Right cardiac atrium (tissue), 5 donors: Measurements from ENCODE around the gene TOMM5. TPM values are rescaled to one million over a fixed set of nuclear protein-coding genes. Genes with fewer than 3 reads are reported as not detected.
"Not testable (repeated sequence)": the region's sequence is repeated elsewhere in the genome, so short reads cannot be mapped to it uniquely, and the experiment has no call there.

ENCODE experiments used
- ATAC-seq, 2 donors: fragments of 200-7000 bp; cut with Tn5 transposase; one replicate each; pipeline versions ENCODE4 v1.8.0 to v1.9.1; 2020; ENCODE audit warnings: moderate library complexity in 2 of 2, mild to moderate bottlenecking in 1 of 2
- DNase-seq, 3 donors: peaks; one replicate each; pipeline ENCODE4 v3.0.0-alpha.2; 2020
- H3K27ac ChIP-seq: one replicate; pipeline ENCODE4 v1.5.1; 2013; ENCODE audit warnings: mild to moderate bottlenecking, low read length, control low read depth, moderate library complexity
- H3K27me3 ChIP-seq: one replicate; pipeline ENCODE4 v1.6.1; 2013; ENCODE audit not compliant: control insufficient read depth, insufficient read depth
- H3K4me1 ChIP-seq: one replicate; pipeline ENCODE4 v1.6.1; 2013; ENCODE audit warnings: low read length; ENCODE audit not compliant: control insufficient read depth, insufficient read depth
- H3K4me3 ChIP-seq: one replicate; pipeline ENCODE4 v1.5.1; 2013; ENCODE audit warnings: low read length, control low read depth
- H3K9me3 ChIP-seq: one replicate; pipeline ENCODE4 v1.6.1; 2013; ENCODE audit warnings: low read length; ENCODE audit not compliant: control insufficient read depth
- WGBS: extraction: QIAGEN DNeasy Blood & Tissue Kit; methylation state at CpG from one replicate; pipeline ENCODE4 v1.1.7; 2013; 5-methylcytosine and 5-hydroxymethylcytosine counted together
- intact Hi-C, 4 donors: fragments of 100-400 bp; cut with DNase I; formaldehyde crosslinking; loops; one replicate each; pipeline versions ENCODE4 v1.11.0 to v1.14.0; 2022 to 2023
- polyA plus RNA-seq: library from polyadenylated mRNA; stranded (reverse); fragments of 200-250 nt; gene quantifications from one replicate; pipeline ENCODE4 v1.2.3, GENCODE V29; 2013
- total RNA-seq, 4 donors: library from RNA; stranded (reverse); fragmentation: NEBNext Ultra II Directional; extraction: Animal tissue kit (Norgen Biotek cat#: 25700); gene quantifications; one replicate each; pipeline ENCODE4 v1.2.1, GENCODE V29; 2021
- donor health status: healthy with polysubstance abuse.
- donor health status: DM: no; HTN: yes; CAD: no.
- donor health status: DM: no; HTN: no; CAD: no.
- donor health status: DM: no; HTN: yes; CAD: no; lungs with severe emphysema.
- donor health status: DM: yes; HTN: yes; CAD: no.

The TOMM5 gene
- total and polyA plus RNA-seq, 5 donors, result 53.4 to 111 (median 60.1) TPM

GRCh38 chr9:37611014-37611413 lies 18.6 kb upstream of the TOMM5 start:
- H3K27me3 ChIP-seq, result no peaks in the 10 kb centered on the region
- no peaks in the 10 kb centered on the region for H3K4me1 ChIP-seq
- WGBS, result 67% methylated on average over 6 of the region's 6 CpGs
- ATAC-seq (no peak), DNase-seq (no peak)
- no peak overlapping the region for H3K27ac ChIP-seq
- no peaks in the 10 kb centered on the region for H3K9me3 ChIP-seq
- intact Hi-C loops, result no loop called here
- H3K4me3 ChIP-seq, result no peak overlapping the region

- no peak for DNase-seq
- Histone ChIP-seq H3K27me3 (no peaks in the 10 kb centered on the region), H3K4me1 (no peaks in the 10 kb centered on the region), H3K9me3 (no peaks in the 10 kb centered on the region), H3K27ac (no peak overlapping the region), H3K4me3 (no peak overlapping the region)
- intact Hi-C loops, result no loop called here
- ATAC-seq, result no peak
- 68% methylated on average over 6 of the region's 6 CpGs for WGBS
Measured at GRCh38 chr9:37609735-37610397, 17.5 kb upstream of the TOMM5 start.

- intact Hi-C loops, result no loop called here
- DNase-seq (no peak), ATAC-seq (no peak)
- no peak overlapping the region for H3K4me3 ChIP-seq
- H3K4me1 ChIP-seq, result no peaks in the 10 kb centered on the region
- no peak overlapping the region for H3K27ac ChIP-seq
- H3K27me3 ChIP-seq, result no peaks in the 10 kb centered on the region
- no peaks in the 10 kb centered on the region for H3K9me3 ChIP-seq
Measured at GRCh38 chr9:37608250-37608649, 15.9 kb upstream of the TOMM5 start.

GRCh38 chr9:37604296-37604695 lies 11.9 kb upstream of the TOMM5 start:
- DNase-seq (no peak), ATAC-seq (no peak)
- peaks cover 2% of the 10 kb centered on the region for H3K4me1 ChIP-seq
- intact Hi-C loops, result no loop called here
- H3K27me3 ChIP-seq, result no peaks in the 10 kb centered on the region
- no peaks in the 10 kb centered on the region for H3K9me3 ChIP-seq
- WGBS, result 74% methylated on average over 1 of the region's 1 CpG
- no peak overlapping the region for H3K4me3 ChIP-seq
- no peak overlapping the region for H3K27ac ChIP-seq

GRCh38 chr9:37602817-37603216 lies 10.4 kb upstream of the TOMM5 start:
- Histone ChIP-seq H3K9me3 (no peaks in the 10 kb centered on the region), H3K4me1 (peaks cover 2% of the 10 kb centered on the region), H3K27ac (no peak overlapping the region), H3K27me3 (no peaks in the 10 kb centered on the region), H3K4me3 (no peak overlapping the region)
- intact Hi-C loops, result no loop called here
- DNase-seq, result no peak
- WGBS, result 53% methylated on average over 5 of the region's 5 CpGs
- peak; percentile 64 to 82 for ATAC-seq

GRCh38 chr9:37602061-37602460 lies 9.7 kb upstream of the TOMM5 start:
- H3K4me3 ChIP-seq, DNase-seq, ATAC-seq, intact Hi-C loops, H3K27me3 ChIP-seq, H3K4me1 ChIP-seq, H3K27ac ChIP-seq, H3K9me3 ChIP-seq: not testable (repeated sequence)
- 90% methylated on average over 4 of the region's 4 CpGs for WGBS

GRCh38 chr9:37596504-37596903 lies 4.1 kb upstream of the TOMM5 start:
- WGBS, result 52% methylated on average over 2 of the region's 2 CpGs
- ATAC-seq (no peak), DNase-seq (no peak)
- Histone ChIP-seq H3K27ac (no peak overlapping the region), H3K4me1 (peaks cover 3% of the 10 kb centered on the region), H3K27me3 (no peaks in the 10 kb centered on the region), H3K4me3 (no peak overlapping the region), H3K9me3 (no peaks in the 10 kb centered on the region)
- intact Hi-C loops, result no loop called here

GRCh38 chr9:37593883-37594448 lies 1.6 kb upstream of the TOMM5 start:
- Histone ChIP-seq H3K4me1 (peaks cover 5% of the 10 kb centered on the region), H3K27ac (no peak overlapping the region), H3K9me3 (no peaks in the 10 kb centered on the region), H3K27me3 (no peaks in the 10 kb centered on the region), H3K4me3 (no peak overlapping the region)
- WGBS, result 89% methylated on average over 6 of the region's 6 CpGs
- intact Hi-C loops, result loop anchor here in 1 of 4 donors (5.0 kb wide), 1 partner anchor 112 kb away; no protein-coding TSS in a partner anchor
- DNase-seq (no peak), ATAC-seq (no peak)

- Histone ChIP-seq H3K4me1 (peaks cover 2% of the 10 kb centered on the region), H3K9me3 (no peaks in the 10 kb centered on the region), H3K27me3 (no peaks in the 10 kb centered on the region), H3K4me3 (no peak overlapping the region), H3K27ac (no peak overlapping the region)
- peak; percentile 49 to 86 for ATAC-seq
- no peak for DNase-seq
- intact Hi-C loops, result no loop called here
- 76% methylated on average over 4 of the region's 4 CpGs for whole genome bisulfite sequencing
Measured at GRCh38 chr9:37587521-37587920, 4.9 kb downstream of the TOMM5 start.

GRCh38 chr9:37583522-37584121 lies 8.8 kb downstream of the TOMM5 start:
- no peak for ATAC-seq
- H3K9me3 ChIP-seq, result no peaks in the 10 kb centered on the region
- no peaks in the 10 kb centered on the region for H3K27me3 ChIP-seq
- no peak overlapping the region for H3K27ac ChIP-seq
- DNase-seq, result no peak
- H3K4me1 ChIP-seq, result no peaks in the 10 kb centered on the region
- WGBS, result 94% methylated on average over 3 of the region's 3 CpGs
- no peak overlapping the region for H3K4me3 ChIP-seq
- intact Hi-C loops, result no loop called here

- peak in 1 of 2 donors; percentile 37 for ATAC-seq
- intact Hi-C loops, result no loop called here
- WGBS, result 73% methylated on average over 6 of the region's 6 CpGs
Measured at GRCh38 chr9:37582548-37583157, 9.7 kb downstream of the TOMM5 start.

More at GRCh38 chr9:37582548-37583157, 9.7 kb downstream of the TOMM5 start:
- H3K9me3 ChIP-seq, result no peaks in the 10 kb centered on the region
- no peaks in the 10 kb centered on the region for H3K4me1 ChIP-seq
- no peaks in the 10 kb centered on the region for H3K27me3 ChIP-seq
- no peak overlapping the region for H3K4me3 ChIP-seq
- no peak overlapping the region for H3K27ac ChIP-seq
- no peak for DNase-seq
